K562 (cell line): ENCODE measurements around the gene MATCAP1. TPM values are rescaled to one million over a fixed set of nuclear protein-coding genes. Genes with fewer than 3 reads are reported as not detected.

Experiments used
- ARNT ChIP-seq, 2 experiments: fragments of 450-650 bp; IDR thresholded peaks; 2 replicates each; pipeline ENCODE4 v1.6.1; 2016; ENCODE audit warnings: mild to moderate bottlenecking in 1 of 2
- CHD2 ChIP-seq: IDR thresholded peaks from 2 replicates; pipeline ENCODE4 v1.6.1; 2011; ENCODE audit warnings: low read depth, low read length
- FOXA1 ChIP-seq: fragments of 450-650 bp; IDR thresholded peaks from 2 replicates; pipeline ENCODE4 v1.6.1; 2016; ENCODE audit warnings: mild to moderate bottlenecking, borderline replicate concordance
- GTF2A2 ChIP-seq: IDR thresholded peaks from 2 replicates; pipeline ENCODE4 v1.6.1; 2016; ENCODE audit warnings: mild to moderate bottlenecking, missing genetic modification characterization, missing compliant biosample characterization
- HDAC1 ChIP-seq, 2 experiments: fragments of 450-650 bp; IDR thresholded peaks; 2 replicates each; pipeline ENCODE4 v1.6.1; 2016 to 2017; ENCODE audit warnings: inconsistent platforms in 1 of 2, mild to moderate bottlenecking in 1 of 2, moderate library complexity in 1 of 2
- HLTF ChIP-seq: fragments of 450-650 bp; IDR thresholded peaks from 2 replicates; pipeline ENCODE4 v1.6.1; 2016
- KLF13 ChIP-seq: fragments of 450-650 bp; IDR thresholded peaks from 2 replicates; pipeline ENCODE4 v1.6.1; 2016; ENCODE audit warnings: missing genetic modification characterization, low read depth, mild to moderate bottlenecking, missing compliant biosample characterization, moderate library complexity, borderline replicate concordance
- KLF16 ChIP-seq: IDR thresholded peaks from 2 replicates; pipeline ENCODE4 v1.6.1; 2016; ENCODE audit warnings: antibody characterized with exemption
- MTA1 ChIP-seq: fragments of 450-650 bp; IDR thresholded peaks from 2 replicates; pipeline ENCODE4 v1.6.1; 2017; ENCODE audit warnings: borderline replicate concordance
- MYBL2 ChIP-seq, 2 experiments: fragments of 450-650 bp in 1 of 2; sonication (generic) in 1 of 2; formaldehyde crosslinking in 1 of 2; IDR thresholded peaks; 2 replicates each; pipeline versions ENCODE4 v1.6.1 to v1.8.1; 2017 to 2022; ENCODE audit warnings: borderline replicate concordance in 1 of 2, inconsistent platforms in 1 of 2, low read depth in 1 of 2, mild to moderate bottlenecking in 1 of 2, missing genetic modification reagents in 1 of 2, moderate library complexity in 1 of 2
- POLR2AphosphoS2 ChIP-seq: IDR thresholded peaks from 2 replicates; pipeline ENCODE4 v1.6.1; 2012; ENCODE audit warnings: low read length, improper control_type of control experiment
- RBM25 ChIP-seq: fragments of 200-400 bp; formaldehyde crosslinking; IDR thresholded peaks from 2 replicates; pipeline ENCODE4 v1.6.1; 2018; ENCODE audit warnings: low read length, low read depth, moderate library complexity; ENCODE audit not compliant: severe bottlenecking
- RHOXF2B ChIP-seq: fragments of 250-450 bp; sonication (Bioruptor Pico); conservative IDR thresholded peaks from 2 replicates; pipeline ENCODE4 v1.5.1; 2021
- SIX5 ChIP-seq, 2 experiments: IDR thresholded peaks; 2 replicates each; pipeline ENCODE4 v1.6.1; 2011; ENCODE audit warnings: low read length in 2 of 2, borderline replicate concordance in 1 of 2, low read depth in 1 of 2, mild to moderate bottlenecking in 1 of 2, moderate library complexity in 1 of 2; ENCODE audit not compliant: insufficient read depth in 1 of 2
- ZC3H4 ChIP-seq: sonication (generic); formaldehyde crosslinking; IDR thresholded peaks from 2 replicates; pipeline ENCODE4 v1.9.0; 2021; ENCODE audit warnings: missing genetic modification reagents, borderline replicate concordance
- ZNF143 ChIP-seq: sonication (generic); formaldehyde crosslinking; IDR thresholded peaks from 2 replicates; pipeline ENCODE4 v1.9.0; 2022; ENCODE audit warnings: mild to moderate bottlenecking, missing genetic modification reagents
- ZNF232 ChIP-seq: sonication (generic); formaldehyde crosslinking; IDR thresholded peaks from 2 replicates; pipeline ENCODE4 v1.8.0; 2022; ENCODE audit warnings: mild to moderate bottlenecking, missing genetic modification reagents
- ZNF316 ChIP-seq: fragments of 450-650 bp; IDR thresholded peaks from 2 replicates; pipeline ENCODE4 v1.6.1; 2016
- ZNF586 ChIP-seq: fragments of 450-650 bp; formaldehyde crosslinking; conservative IDR thresholded peaks from 2 replicates; pipeline ENCODE4 v1.4.0; 2020; ENCODE audit warnings: mild to moderate bottlenecking, moderate library complexity
- polyA plus RNA-seq, 8 experiments: library from polyadenylated mRNA; depleted of rRNA in 4 of 8; stranded (reverse) in 5 of 8; unstranded in 3 of 8; fragments of >200 nt; fragmentation: Nextera tagmentation in 2 of 8; fragmentation: Illumina TruSeq in 1 of 8; extraction: Ambion mirVana in 2 of 8; extraction: Trizol in 1 of 8; gene quantifications; 2 replicates each; pipeline versions ENCODE4 v1.2.1 to v1.2.3, GENCODE V29; 2011 to 2014; ENCODE audit warnings: inconsistent platforms in 1 of 8, missing spikeins in 1 of 8
- total RNA-seq, 7 experiments: library from RNA; depleted of rRNA in 6 of 7; stranded (reverse); fragments of >200 nt in 6 of 7; fragmentation: Illumina TruSeq in 2 of 7; extraction: Trizol in 2 of 7; gene quantifications; 2 replicates each; pipeline versions ENCODE4 v1.2.1 to v1.2.3, GENCODE V29; 2011 to 2021; ENCODE audit warnings: low replicate concordance in 1 of 7
- TF ChIP-seq, protein P1 (sequence below): fragments of 150-350 bp; IDR thresholded peaks from 2 replicates; pipeline ENCODE4 v1.6.1; 2014; ENCODE audit warnings: low read depth, mild to moderate bottlenecking, low read length, borderline replicate concordance
- TF ChIP-seq, protein P2 (sequence below): sonication (generic); formaldehyde crosslinking; IDR thresholded peaks from 2 replicates; pipeline ENCODE4 v1.8.0; 2022; ENCODE audit warnings: mild to moderate bottlenecking, missing genetic modification reagents, borderline replicate concordance
- TF ChIP-seq, protein P3 (sequence below): fragments of 450-650 bp; IDR thresholded peaks from 2 replicates; pipeline ENCODE4 v1.6.1; 2018; ENCODE audit warnings: mild to moderate bottlenecking, low read depth; ENCODE audit not compliant: partially characterized antibody

MATCAP1 gene
- total and polyA plus RNA-seq, 9 of the 15 experiments (the other 6 are each of a cell fraction or from before 2014, with no cell fraction given), result 3.4 to 20.5 (median 10.3) TPM

DNA sequence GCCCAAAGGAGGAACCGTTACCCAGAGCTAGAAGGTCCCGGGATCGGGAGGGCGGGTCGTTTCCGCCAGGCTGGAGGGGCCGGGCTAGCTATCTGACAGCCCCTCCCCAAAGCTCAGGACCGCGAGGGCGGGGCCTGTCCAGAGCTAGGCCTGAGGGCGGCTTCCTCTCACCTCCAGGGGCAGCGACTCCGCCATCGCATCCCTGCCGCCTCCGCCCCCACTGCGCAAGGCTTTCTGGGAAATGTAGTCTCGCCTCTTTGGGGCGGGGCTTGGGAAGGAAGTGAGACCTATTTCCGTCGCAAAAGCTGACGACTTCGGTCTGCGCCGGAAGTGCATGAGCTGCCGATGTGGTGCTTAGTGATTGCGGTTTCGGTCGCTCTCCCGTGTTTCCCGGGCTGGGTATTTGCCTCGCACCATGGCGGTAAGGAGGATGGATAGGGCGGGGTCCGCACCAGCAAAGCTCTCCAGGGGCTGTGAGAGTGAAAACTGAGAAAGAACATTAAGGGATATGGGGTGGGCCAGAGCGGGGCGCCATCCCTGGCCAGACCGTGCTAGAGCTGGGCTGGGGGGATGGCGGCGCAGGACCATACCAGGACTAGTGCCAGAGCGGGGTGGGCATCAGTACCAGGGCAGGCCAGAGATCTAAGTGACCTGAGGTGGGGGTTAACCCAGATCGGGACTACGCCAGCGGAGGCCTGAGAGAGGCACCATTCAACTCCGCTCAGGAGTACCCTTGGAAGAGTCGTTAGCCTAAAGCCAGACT lies 43.2 kb upstream of the MATCAP1 start, which contains the start of gene TMEM208 (continued):
- TF ChIP-seq, protein P1, sequence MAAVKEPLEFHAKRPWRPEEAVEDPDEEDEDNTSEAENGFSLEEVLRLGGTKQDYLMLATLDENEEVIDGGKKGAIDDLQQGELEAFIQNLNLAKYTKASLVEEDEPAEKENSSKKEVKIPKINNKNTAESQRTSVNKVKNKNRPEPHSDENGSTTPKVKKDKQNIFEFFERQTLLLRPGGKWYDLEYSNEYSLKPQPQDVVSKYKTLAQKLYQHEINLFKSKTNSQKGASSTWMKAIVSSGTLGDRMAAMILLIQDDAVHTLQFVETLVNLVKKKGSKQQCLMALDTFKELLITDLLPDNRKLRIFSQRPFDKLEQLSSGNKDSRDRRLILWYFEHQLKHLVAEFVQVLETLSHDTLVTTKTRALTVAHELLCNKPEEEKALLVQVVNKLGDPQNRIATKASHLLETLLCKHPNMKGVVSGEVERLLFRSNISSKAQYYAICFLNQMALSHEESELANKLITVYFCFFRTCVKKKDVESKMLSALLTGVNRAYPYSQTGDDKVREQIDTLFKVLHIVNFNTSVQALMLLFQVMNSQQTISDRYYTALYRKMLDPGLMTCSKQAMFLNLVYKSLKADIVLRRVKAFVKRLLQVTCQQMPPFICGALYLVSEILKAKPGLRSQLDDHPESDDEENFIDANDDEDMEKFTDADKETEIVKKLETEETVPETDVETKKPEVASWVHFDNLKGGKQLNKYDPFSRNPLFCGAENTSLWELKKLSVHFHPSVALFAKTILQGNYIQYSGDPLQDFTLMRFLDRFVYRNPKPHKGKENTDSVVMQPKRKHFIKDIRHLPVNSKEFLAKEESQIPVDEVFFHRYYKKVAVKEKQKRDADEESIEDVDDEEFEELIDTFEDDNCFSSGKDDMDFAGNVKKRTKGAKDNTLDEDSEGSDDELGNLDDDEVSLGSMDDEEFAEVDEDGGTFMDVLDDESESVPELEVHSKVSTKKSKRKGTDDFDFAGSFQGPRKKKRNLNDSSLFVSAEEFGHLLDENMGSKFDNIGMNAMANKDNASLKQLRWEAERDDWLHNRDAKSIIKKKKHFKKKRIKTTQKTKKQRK, result no peak
- TF ChIP-seq, protein P2, sequence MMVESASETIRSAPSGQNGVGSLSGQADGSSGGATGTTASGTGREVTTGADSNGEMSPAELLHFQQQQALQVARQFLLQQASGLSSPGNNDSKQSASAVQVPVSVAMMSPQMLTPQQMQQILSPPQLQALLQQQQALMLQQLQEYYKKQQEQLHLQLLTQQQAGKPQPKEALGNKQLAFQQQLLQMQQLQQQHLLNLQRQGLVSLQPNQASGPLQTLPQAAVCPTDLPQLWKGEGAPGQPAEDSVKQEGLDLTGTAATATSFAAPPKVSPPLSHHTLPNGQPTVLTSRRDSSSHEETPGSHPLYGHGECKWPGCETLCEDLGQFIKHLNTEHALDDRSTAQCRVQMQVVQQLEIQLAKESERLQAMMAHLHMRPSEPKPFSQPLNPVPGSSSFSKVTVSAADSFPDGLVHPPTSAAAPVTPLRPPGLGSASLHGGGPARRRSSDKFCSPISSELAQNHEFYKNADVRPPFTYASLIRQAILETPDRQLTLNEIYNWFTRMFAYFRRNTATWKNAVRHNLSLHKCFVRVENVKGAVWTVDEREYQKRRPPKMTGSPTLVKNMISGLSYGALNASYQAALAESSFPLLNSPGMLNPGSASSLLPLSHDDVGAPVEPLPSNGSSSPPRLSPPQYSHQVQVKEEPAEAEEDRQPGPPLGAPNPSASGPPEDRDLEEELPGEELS (CRISPR knock-in tag), result no peak
- TF ChIP-seq RHOXF2B (CRISPR knock-in tag), result no peak
- TF ChIP-seq FOXA1, result no peak
- TF ChIP-seq RBM25, result no peak
- TF ChIP-seq ZC3H4 (CRISPR knock-in tag), result peak; percentile 46; the same call in 1 of the 2 replicates
- TF ChIP-seq KLF13, result peak; percentile 92
- TF ChIP-seq SIX5 (IDR thresholded peaks at IDR 0.05; ENCODE audit: borderline replicate concordance in 1 of 2, insufficient read depth in 1 of 2, low read depth in 1 of 2, low read length in 2 of 2), result peak; percentile 92 to 93
- no peak for TF ChIP-seq GTF2A2
- TF ChIP-seq HLTF, result peak; percentile 36; the same call in 1 of the 2 replicates
- TF ChIP-seq ZNF586 (CRISPR knock-in tag), result no peak
- TF ChIP-seq MYBL2 (IDR thresholded peaks at IDR 0.05; ENCODE audit: low read depth), result no peak
- no peak for TF ChIP-seq MYBL2 (CRISPR knock-in tag; IDR thresholded peaks at IDR 0.05; ENCODE audit: borderline replicate concordance)
- TF ChIP-seq ZNF316, result no peak
- 0 out of 4 replicates have a peak, but pooled peaks of 1 of the 2 experiments have one; percentile 40 for TF ChIP-seq ARNT (IDR thresholded peaks at IDR 0.05)
- TF ChIP-seq, protein P3, sequence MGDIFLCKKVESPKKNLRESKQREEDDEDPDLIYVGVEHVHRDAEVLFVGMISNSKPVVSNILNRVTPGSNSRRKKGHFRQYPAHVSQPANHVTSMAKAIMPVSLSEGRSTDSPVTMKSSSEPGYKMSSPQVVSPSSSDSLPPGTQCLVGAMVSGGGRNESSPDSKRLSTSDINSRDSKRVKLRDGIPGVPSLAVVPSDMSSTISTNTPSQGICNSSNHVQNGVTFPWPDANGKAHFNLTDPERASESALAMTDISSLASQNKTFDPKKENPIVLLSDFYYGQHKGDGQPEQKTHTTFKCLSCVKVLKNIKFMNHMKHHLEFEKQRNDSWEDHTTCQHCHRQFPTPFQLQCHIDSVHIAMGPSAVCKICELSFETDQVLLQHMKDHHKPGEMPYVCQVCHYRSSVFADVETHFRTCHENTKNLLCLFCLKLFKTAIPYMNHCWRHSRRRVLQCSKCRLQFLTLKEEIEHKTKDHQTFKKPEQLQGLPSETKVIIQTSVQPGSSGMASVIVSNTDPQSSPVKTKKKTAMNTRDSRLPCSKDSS, result no peak
- TF ChIP-seq MTA1, result peak; percentile 100
- no peak for TF ChIP-seq ZNF232 (CRISPR knock-in tag)
- TF ChIP-seq HDAC1 (IDR thresholded peaks at IDR 0.05), result peak; percentile 84 to 98; a peak in 3 of 4 replicates
- peak; percentile 99 for TF ChIP-seq ZNF143
- TF ChIP-seq CHD2, result no peak
- no peak for TF ChIP-seq POLR2AphosphoS2
- TF ChIP-seq KLF16, result no peak
